Uterus (tissue), 4 donors: ENCODE data around the gene DRG2. TPM values are rescaled to one million over a fixed set of nuclear protein-coding genes. Genes with fewer than 3 reads are reported as not detected.
A peak's percentile ranks its signal among the peaks of the same experiment; 100 is the strongest.

Source experiments
- DNase-seq, 2 donors: peaks; one replicate each; pipeline ENCODE4 v3.0.0-alpha.2; 2019 to 2020
- H3K27ac ChIP-seq, 2 donors: fragments of 200-600 bp; sonication (generic); 1 replicate in 1 of 2; 2 replicates in 1 of 2; pipeline ENCODE4 v1.5.1; 2016 to 2018
- H3K27me3 ChIP-seq, 2 donors: fragments of 200-600 bp; sonication (generic); one replicate each; pipeline ENCODE4 v1.5.1; 2018 to 2019; ENCODE audit warnings: control low read depth in 1 of 2
- H3K36me3 ChIP-seq, 2 donors: fragments of 200-600 bp; sonication (generic); one replicate each; pipeline ENCODE4 v1.5.1; 2019; ENCODE audit warnings: control low read depth in 1 of 2
- H3K4me1 ChIP-seq, 2 donors: fragments of 200-600 bp; sonication (generic); one replicate each; pipeline ENCODE4 v1.5.1; 2018 to 2019; ENCODE audit warnings: control low read depth in 1 of 2
- H3K4me3 ChIP-seq, 2 donors: fragments of 200-600 bp; sonication (generic); 1 replicate in 1 of 2; 2 replicates in 1 of 2; pipeline ENCODE4 v1.5.1; 2018 to 2019; ENCODE audit warnings: mild to moderate bottlenecking in 1 of 2
- H3K9me3 ChIP-seq, 2 donors: fragments of 200-600 bp; sonication (generic); one replicate each; pipeline ENCODE4 v1.5.1; 2019; ENCODE audit warnings: control low read depth in 1 of 2
- POLR2A ChIP-seq, 2 donors: fragments of 450-650 bp; IDR thresholded peaks; one replicate each; pipeline ENCODE4 v1.6.1; 2016; ENCODE audit warnings: antibody characterized with exemption in 2 of 2, mild to moderate bottlenecking in 1 of 2, moderate library complexity in 1 of 2
- intact Hi-C: fragments of 100-400 bp; cut with DNase I; formaldehyde crosslinking; loops from one replicate; pipeline ENCODE4 v1.15.1; 2023; ENCODE audit warnings: low total_unique reads
- total RNA-seq, 4 donors: library from RNA; depleted of rRNA in 3 of 4; stranded (reverse); fragments of >200 nt in 3 of 4; gene quantifications; one replicate each; pipeline versions ENCODE4 v1.1.0 to v1.2.4, GENCODE V29; 2014 to 2023
- TF ChIP-seq, protein P1 (sequence below), 4 experiments: fragments of 200-600 bp in 2 of 4; fragments of 450-650 bp in 2 of 4; sonication (generic) in 2 of 4; IDR thresholded peaks; one replicate each; pipeline ENCODE4 v1.5.1; 2016 to 2019; ENCODE audit warnings: antibody characterized with exemption in 4 of 4, mild to moderate bottlenecking in 2 of 4, moderate library complexity in 1 of 4
- donor health status: DM: yes; HTN: yes; CAD: no.

Gene DRG2
- 10 to 100 TPM; 33.0 to 45.6 (median 41.4) TPM for total RNA-seq

GRCh38 chr17:18087610-18088491 is at the start of gene DRG2:
Gene DRG2 (plus strand): TSS chr17:18087948. CDS start chr17:18088024, 76 bp downstream.
- Histone ChIP-seq H3K36me3 (no peaks in the 10 kb centered on the region), H3K27me3 (no peaks in the 10 kb centered on the region), H3K4me3 (peak within 1 kb of the TSS; percentile 76 to 78), H3K27ac (peak within 1 kb of the TSS; percentile 78 to 89), H3K4me1 (no peaks in the 10 kb centered on the region), H3K9me3 (no peaks in the 10 kb centered on the region)
- TF ChIP-seq POLR2A (IDR thresholded peaks at IDR 0.05), result peak in 1 of 2 donors; percentile 45
- TF ChIP-seq, protein P1, sequence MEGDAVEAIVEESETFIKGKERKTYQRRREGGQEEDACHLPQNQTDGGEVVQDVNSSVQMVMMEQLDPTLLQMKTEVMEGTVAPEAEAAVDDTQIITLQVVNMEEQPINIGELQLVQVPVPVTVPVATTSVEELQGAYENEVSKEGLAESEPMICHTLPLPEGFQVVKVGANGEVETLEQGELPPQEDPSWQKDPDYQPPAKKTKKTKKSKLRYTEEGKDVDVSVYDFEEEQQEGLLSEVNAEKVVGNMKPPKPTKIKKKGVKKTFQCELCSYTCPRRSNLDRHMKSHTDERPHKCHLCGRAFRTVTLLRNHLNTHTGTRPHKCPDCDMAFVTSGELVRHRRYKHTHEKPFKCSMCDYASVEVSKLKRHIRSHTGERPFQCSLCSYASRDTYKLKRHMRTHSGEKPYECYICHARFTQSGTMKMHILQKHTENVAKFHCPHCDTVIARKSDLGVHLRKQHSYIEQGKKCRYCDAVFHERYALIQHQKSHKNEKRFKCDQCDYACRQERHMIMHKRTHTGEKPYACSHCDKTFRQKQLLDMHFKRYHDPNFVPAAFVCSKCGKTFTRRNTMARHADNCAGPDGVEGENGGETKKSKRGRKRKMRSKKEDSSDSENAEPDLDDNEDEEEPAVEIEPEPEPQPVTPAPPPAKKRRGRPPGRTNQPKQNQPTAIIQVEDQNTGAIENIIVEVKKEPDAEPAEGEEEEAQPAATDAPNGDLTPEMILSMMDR (IDR thresholded peaks at IDR 0.05), result peak in 3 of 4 experiments; percentile 19 to 59 (median 50)
- intact Hi-C loops, result no loop called here
- peak; percentile 87 to 95 for DNase-seq

DNA sequence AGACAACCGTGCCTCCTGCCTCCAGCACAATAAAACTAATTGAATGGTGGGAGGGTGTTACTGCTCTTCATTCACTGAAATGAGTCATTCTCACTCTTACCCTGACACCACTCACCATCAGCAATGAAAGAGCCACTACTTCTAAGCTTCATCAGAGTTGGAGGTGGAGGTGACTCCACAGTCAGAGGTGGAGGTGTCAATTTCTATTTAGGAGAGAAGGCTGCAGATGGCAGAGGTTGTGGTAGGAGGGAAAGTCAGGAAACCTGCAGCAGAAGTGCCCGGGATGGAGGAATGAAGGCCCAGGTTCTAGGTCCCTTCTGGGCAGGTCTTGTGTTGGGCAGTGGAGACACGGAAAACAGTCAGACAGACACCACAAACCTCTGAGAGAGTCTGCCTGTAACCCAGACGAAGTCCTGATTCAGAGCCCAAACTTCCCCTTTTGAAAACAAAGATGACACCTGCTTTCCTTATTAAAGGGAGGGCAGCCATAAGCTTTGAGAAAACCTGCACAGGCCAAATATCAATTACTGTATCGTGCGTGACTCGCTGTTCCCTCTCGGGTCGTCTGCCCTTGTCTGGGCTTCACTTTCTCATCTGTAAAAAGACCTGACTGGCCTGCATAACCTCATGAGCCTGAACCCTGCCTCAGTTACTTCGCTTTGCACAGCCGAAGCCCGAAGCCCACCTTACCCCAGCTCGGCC is 49.4 kb upstream of the DRG2 start:
- no peak for DNase-seq
- Histone ChIP-seq H3K4me1 (peaks cover 0 to 9% of the 10 kb centered on the region in 2 donors), H3K27me3 (no peaks in the 10 kb centered on the region), H3K9me3 (no peaks in the 10 kb centered on the region), H3K36me3 (no peaks in the 10 kb centered on the region), H3K4me3 (peak overlapping the region; percentile 79 to 87), H3K27ac (peak overlapping the region; percentile 76 to 80)
- intact Hi-C loops, result no loop called here
- TF ChIP-seq, protein P1 (IDR thresholded peaks at IDR 0.05), result no peak
- no peak for TF ChIP-seq POLR2A (IDR thresholded peaks at IDR 0.05)

DNA sequence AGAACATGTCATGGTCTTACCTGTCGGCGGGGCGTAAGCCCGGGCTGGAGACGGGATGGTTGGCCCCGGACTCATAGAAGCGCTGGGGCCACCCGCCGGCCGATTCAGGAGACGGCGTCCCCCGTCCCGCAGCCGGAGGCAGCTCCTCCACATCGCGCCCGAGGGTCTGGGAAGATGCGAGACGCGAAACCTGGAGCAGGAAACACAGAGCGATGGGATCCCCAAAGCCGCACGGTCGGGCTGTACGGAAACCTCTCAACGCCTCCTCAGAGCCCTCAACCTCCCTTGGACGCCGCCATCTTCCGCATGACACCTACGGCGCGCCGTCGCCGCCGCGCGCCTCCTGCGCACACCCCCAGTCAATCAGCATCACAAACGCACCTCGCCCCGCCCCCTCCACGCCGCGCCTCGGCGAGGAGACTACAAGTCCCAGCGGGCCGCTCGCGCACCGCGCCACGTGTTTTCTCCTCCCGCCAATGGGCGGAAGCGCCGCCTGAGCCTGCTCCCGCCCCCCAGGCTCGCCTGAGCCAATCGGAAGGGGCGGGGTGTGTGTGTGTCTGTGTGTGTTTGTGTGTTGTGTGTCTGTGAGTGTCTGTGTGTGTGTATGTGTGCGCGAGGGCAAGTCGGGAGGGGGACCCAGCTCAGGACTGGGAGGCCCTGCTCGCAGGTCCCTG is 48.8 kb upstream of the DRG2 start, which contains the start of the genes ATPAF2 and GID4:
ATPAF2 (minus strand) TSS at position 308 of the 674 bp plus-strand sequence; CDS start at position 153, 155 bp downstream.
GID4 (plus strand) TSS at position 548 of the 674 bp plus-strand sequence; CDS start at position 605, 57 bp downstream.
- H3K27me3 ChIP-seq, result no peaks in the 10 kb centered on the region
- no peaks in the 10 kb centered on the region for H3K9me3 ChIP-seq
- H3K36me3 ChIP-seq, result no peaks in the 10 kb centered on the region
- peak within 1 kb of the TSS; percentile 76 to 87 for H3K27ac ChIP-seq
- intact Hi-C loops, result no loop called here
- peaks cover 0 to 9% of the 10 kb centered on the region in 2 donors for H3K4me1 ChIP-seq
- peak within 1 kb of the TSS; percentile 79 to 87 for H3K4me3 ChIP-seq
- peak; percentile 46 to 49 for TF ChIP-seq POLR2A (IDR thresholded peaks at IDR 0.05)
- TF ChIP-seq, protein P1 (IDR thresholded peaks at IDR 0.05), result peak in 1 of 4 experiments; percentile 22
- peak; percentile 98 to 100 for DNase-seq

- DNase-seq, result peak in 1 of 2 donors; percentile 31
Observed at GRCh38 chr17:18039535-18040260, 48.0 kb upstream of the DRG2 start.

More at GRCh38 chr17:18039535-18040260, 48.0 kb upstream of the DRG2 start:
- H3K27me3 ChIP-seq, result no peaks in the 10 kb centered on the region
- H3K9me3 ChIP-seq, result no peaks in the 10 kb centered on the region
- peaks cover 0 to 9% of the 10 kb centered on the region in 2 donors for H3K4me1 ChIP-seq
- intact Hi-C loops, result no loop called here
- peak overlapping the region; percentile 76 to 87 for H3K27ac ChIP-seq
- no peaks in the 10 kb centered on the region for H3K36me3 ChIP-seq
- TF ChIP-seq, protein P1 (IDR thresholded peaks at IDR 0.05), result no peak
- TF ChIP-seq POLR2A (IDR thresholded peaks at IDR 0.05), result no peak
- H3K4me3 ChIP-seq, result peak overlapping the region; percentile 79 to 87
